SIG-M5 treated with dmso at 0.1 percent for 504 hours (cell line): ENCODE data around the gene HIVEP3.
A peak's percentile ranks its signal among the peaks of the same experiment; 100 is the strongest.
"Not testable (repeated sequence)": the region's sequence is repeated elsewhere in the genome, so short reads cannot be mapped to it uniquely, and the experiment has no call there.

Experiments used
- DNase-seq: peaks from one replicate; lab custom pipeline; 2025; ENCODE audit not compliant: unreplicated experiment; lab: John Stamatoyannopoulos, UW

The HIVEP3 gene

GRCh38 chr1:41696381-41696780, 222.3 kb downstream of the HIVEP3 start:
- DNase-seq, result no peak

GRCh38 chr1:41695118-41695745, 223.5 kb downstream of the HIVEP3 start:
- no peak for DNase-seq

GRCh38 chr1:41691966-41692365, 226.8 kb downstream of the HIVEP3 start:
- not testable (repeated sequence) for DNase-seq

GRCh38 chr1:41691424-41691823, 227.3 kb downstream of the HIVEP3 start:
- no peak for DNase-seq

- no peak for DNase-seq
These were observed 228.4 kb downstream of the HIVEP3 start for GRCh38 chr1:41690331-41690730.

GRCh38 chr1:41689558-41689981, 229.2 kb downstream of the HIVEP3 start:
- DNase-seq, result no peak

- no peak for DNase-seq
These were observed 229.6 kb downstream of the HIVEP3 start for GRCh38 chr1:41689139-41689538.

- DNase-seq, result no peak
These were observed 231.7 kb downstream of the HIVEP3 start for GRCh38 chr1:41687007-41687406.

GRCh38 chr1:41683681-41684500, 234.8 kb downstream of the HIVEP3 start:
- DNase-seq, result peak; percentile 54

GRCh38 chr1:41682845-41683625, 235.7 kb downstream of the HIVEP3 start:
- DNase-seq, result no peak

GRCh38 chr1:41682149-41682548, 236.6 kb downstream of the HIVEP3 start:
- no peak for DNase-seq

GRCh38 chr1:41681331-41682098, 237.2 kb downstream of the HIVEP3 start:
- no peak for DNase-seq

GRCh38 chr1:41679994-41680393, 238.7 kb downstream of the HIVEP3 start:
- DNase-seq, result no peak

- DNase-seq, result no peak
These were observed 239.2 kb downstream of the HIVEP3 start for GRCh38 chr1:41679531-41679930.

- DNase-seq, result peak; percentile 48
These were observed 240.4 kb downstream of the HIVEP3 start for GRCh38 chr1:41678111-41678878.

GRCh38 chr1:41677620-41678019, 241.1 kb downstream of the HIVEP3 start:
- DNase-seq, result no peak

GRCh38 chr1:41675401-41675800, 243.3 kb downstream of the HIVEP3 start:
- DNase-seq, result no peak

GRCh38 chr1:41674522-41674921, 244.2 kb downstream of the HIVEP3 start:
- DNase-seq, result no peak

- no peak for DNase-seq
These were observed 244.9 kb downstream of the HIVEP3 start for GRCh38 chr1:41673806-41674205.

GRCh38 chr1:41673378-41673777, 245.3 kb downstream of the HIVEP3 start:
- DNase-seq, result no peak
